ENCODE results near the gene NOP53. TPM values are rescaled to one million over a fixed set of nuclear protein-coding genes. Genes with fewer than 3 reads are reported as not detected.

NOP53 gene
- total and polyA plus RNA-seq, 2 of the 4 experiments (the other 2 are of a cell fraction) = 59.5 to 83.2 TPM

DNA sequence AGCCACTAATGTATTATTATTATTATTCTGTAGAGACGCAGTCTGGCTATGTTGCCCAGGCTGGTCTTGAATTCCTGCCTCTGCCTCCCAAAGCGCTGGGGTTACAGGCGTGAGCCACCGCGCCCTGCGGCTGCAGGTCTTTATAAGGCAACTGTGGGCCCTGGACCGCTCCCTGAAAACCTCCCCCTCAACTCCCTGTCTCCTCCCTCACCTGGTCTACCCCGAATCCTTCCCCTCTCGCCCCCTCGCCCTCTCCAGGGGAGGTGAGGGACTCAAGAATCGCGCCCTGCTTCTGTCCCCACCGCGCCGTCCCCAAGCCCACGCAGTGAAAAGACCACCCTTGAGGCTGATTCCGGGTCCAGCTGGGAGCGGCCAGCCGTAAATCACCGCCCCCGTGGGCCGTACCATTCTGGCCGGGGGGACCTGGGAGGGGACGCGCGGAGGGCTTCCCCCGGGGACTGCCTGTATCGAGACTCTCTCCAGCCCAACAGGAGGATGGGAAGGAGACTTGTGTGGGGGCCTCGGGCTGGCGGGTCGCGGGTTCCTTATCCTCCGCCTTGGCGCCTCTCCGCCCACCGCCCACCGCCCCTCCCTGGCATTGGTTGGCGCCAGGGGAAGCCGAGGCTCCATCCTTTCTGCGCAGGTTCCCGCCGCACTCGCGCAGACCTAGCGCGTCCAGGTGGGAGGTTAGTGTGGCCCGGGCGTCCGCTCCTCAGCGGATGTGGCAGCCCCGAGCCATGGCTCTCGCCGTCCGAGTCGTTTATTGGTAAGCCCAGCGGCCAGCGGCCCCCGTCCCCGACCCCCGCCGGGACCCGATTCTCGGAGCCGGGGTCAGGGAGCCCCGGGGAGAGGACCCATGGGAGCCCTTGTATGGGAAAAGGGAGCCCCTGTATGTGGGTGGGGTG, 33.0 kb downstream of the NOP53 start, which contains the start of gene SELENOW:
Gene SELENOW, plus strand, starts transcription at position 655 of the 905 bp plus-strand sequence. Its CDS starts 83 bp downstream, at position 738.
- Histone ChIP-seq H3K56ac (ENCODE audit: extremely low read depth, insufficient read depth, low read length) (peak within 1 kb of the TSS; percentile 98), H4K20me1 (ENCODE audit: insufficient read depth, low read length) (peaks cover 27% of the 10 kb centered on the region; the same call in 1 of the 2 replicates), H3K27ac (ENCODE audit: insufficient read depth, low read length) (peak within 1 kb of the TSS; percentile 99), H2BK120ac (ENCODE audit: low read depth, low read length) (peak within 1 kb of the TSS; percentile 100), H2BK15ac (ENCODE audit: low read depth, low read length) (peak within 1 kb of the TSS; percentile 98; the same call in 1 of the 3 replicates), H2BK20ac (ENCODE audit: low read depth, low read length) (peak within 1 kb of the TSS; percentile 95; the same call in 1 of the 2 replicates), H3K27me3 (ENCODE audit: control insufficient read depth, insufficient read depth, low read length) (no peaks in the 10 kb centered on the region), H3K4me1 (ENCODE audit: control insufficient read depth, insufficient read depth, low read length) (peaks cover 2% of the 10 kb centered on the region; the same call in 1 of the 2 replicates), H3K23ac (ENCODE audit: low read depth, low read length) (peak within 1 kb of the TSS; percentile 96), H3K4me3 (ENCODE audit: insufficient read depth, low read depth, low read length) (peak within 1 kb of the TSS; percentile 90), H3K4ac (ENCODE audit: low read depth, low read length) (peak within 1 kb of the TSS; percentile 96), H3K14ac (replicated peaks; ENCODE audit: low read depth, low read length) (peak within 1 kb of the TSS; percentile 94), H3K36me3 (ENCODE audit: control insufficient read depth, insufficient read depth, low read length) (peaks cover 22% of the 10 kb centered on the region), H2AK5ac (ENCODE audit: low read depth, low read length) (peak within 1 kb of the TSS; percentile 74), H4K91ac (ENCODE audit: insufficient read depth, low read depth, low read length) (peak within 1 kb of the TSS; percentile 98), H3K4me2 (ENCODE audit: low read depth, low read length) (peak within 1 kb of the TSS; percentile 100), H3K18ac (ENCODE audit: low read depth, low read length) (peak within 1 kb of the TSS; percentile 87), H4K8ac (ENCODE audit: low read depth in 2 of 2, low read length in 2 of 2) (peak within 1 kb of the TSS; percentile 79 to 98), H4K5ac (ENCODE audit: low read depth, low read length) (peak within 1 kb of the TSS; percentile 91), H3K79me1 (ENCODE audit: low read depth in 1 of 2, low read length in 2 of 2) (peaks cover 24 to 42% of the 10 kb centered on the region in 2 experiments), H3K9me1 (ENCODE audit: insufficient read depth, low read length) (peaks cover 14% of the 10 kb centered on the region), H3K9me3 (ENCODE audit: control insufficient read depth, insufficient read depth, low read length) (no peaks in the 10 kb centered on the region), H3K9ac (ENCODE audit: low read depth, low read length) (peak within 1 kb of the TSS; percentile 97), H2BK5ac (ENCODE audit: low read depth, low read length, poor library complexity, severe bottlenecking) (peak within 1 kb of the TSS; percentile 97), H2AK9ac (replicated peaks; ENCODE audit: low read depth, low read length, poor library complexity) (peak within 1 kb of the TSS; percentile 83), H2AFZ (replicated peaks; ENCODE audit: low read length, poor library complexity) (peak within 1 kb of the TSS; percentile 100)
- peak; percentile 94 for ATAC-seq (ENCODE audit: low read depth)
- BruUV-seq (replicated peaks) = no TSS peak
- intact Hi-C loops (cut with micrococcal nuclease) = no loop called here
- ChIA-PET CTCF (interaction anchor here (0.6 kb wide), 1 partner anchor 13 kb away, joined by 3 read pairs; no protein-coding TSS in a partner anchor), POLR2A (ENCODE audit: unreplicated experiment) (no interaction called here)
- dilution Hi-C loops (cut with HindIII; ENCODE audit: low sequenced_read_pairs, unreplicated experiment) = no loop called here
- peak; percentile 46 for DNase-seq
- in situ Hi-C loops (cut with MboI; ENCODE audit: low sequenced_read_pairs) = no loop called here
- WGBS, 2 experiments (ENCODE audit: extremely low coverage in 2 of 2, insufficient read length in 1 of 2) = 0% methylated on average over 15 of the region's 65 CpGs; no CpG with 5 or more reads in 1 of the 2 experiments
- TF ChIP-seq, protein P1, sequence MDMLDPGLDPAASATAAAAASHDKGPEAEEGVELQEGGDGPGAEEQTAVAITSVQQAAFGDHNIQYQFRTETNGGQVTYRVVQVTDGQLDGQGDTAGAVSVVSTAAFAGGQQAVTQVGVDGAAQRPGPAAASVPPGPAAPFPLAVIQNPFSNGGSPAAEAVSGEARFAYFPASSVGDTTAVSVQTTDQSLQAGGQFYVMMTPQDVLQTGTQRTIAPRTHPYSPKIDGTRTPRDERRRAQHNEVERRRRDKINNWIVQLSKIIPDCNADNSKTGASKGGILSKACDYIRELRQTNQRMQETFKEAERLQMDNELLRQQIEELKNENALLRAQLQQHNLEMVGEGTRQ (IDR thresholded peaks at IDR 0.05; ENCODE audit: low read depth, low read length) = no peak
- TF ChIP-seq, protein P2, sequence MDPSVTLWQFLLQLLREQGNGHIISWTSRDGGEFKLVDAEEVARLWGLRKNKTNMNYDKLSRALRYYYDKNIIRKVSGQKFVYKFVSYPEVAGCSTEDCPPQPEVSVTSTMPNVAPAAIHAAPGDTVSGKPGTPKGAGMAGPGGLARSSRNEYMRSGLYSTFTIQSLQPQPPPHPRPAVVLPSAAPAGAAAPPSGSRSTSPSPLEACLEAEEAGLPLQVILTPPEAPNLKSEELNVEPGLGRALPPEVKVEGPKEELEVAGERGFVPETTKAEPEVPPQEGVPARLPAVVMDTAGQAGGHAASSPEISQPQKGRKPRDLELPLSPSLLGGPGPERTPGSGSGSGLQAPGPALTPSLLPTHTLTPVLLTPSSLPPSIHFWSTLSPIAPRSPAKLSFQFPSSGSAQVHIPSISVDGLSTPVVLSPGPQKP (IDR thresholded peaks at IDR 0.05; ENCODE audit: borderline replicate concordance, low read depth, low read length) = no peak
- no peak for TF ChIP-seq CEBPB (IDR thresholded peaks at IDR 0.05; ENCODE audit: low read depth, low read length)
- no peak for TF ChIP-seq SMC3 (IDR thresholded peaks at IDR 0.05; ENCODE audit: low read depth, low read length)
- TF ChIP-seq FOS (IDR thresholded peaks at IDR 0.05; ENCODE audit: low read depth, low read length) = no peak
- TF ChIP-seq POLR2A (IDR thresholded peaks at IDR 0.05; ENCODE audit: low read depth, low read length) = peak; percentile 85
- TF ChIP-seq RAD21 (IDR thresholded peaks at IDR 0.05; ENCODE audit: low read length) = no peak
- 0 out of 2 replicates have a peak, but pooled peaks have one; percentile 13 for TF ChIP-seq MAZ (IDR thresholded peaks at IDR 0.05; ENCODE audit: borderline replicate concordance, low read depth, low read length)
- no peak for TF ChIP-seq NFE2L2 (IDR thresholded peaks at IDR 0.05; ENCODE audit: low read depth, low read length)
- TF ChIP-seq, protein P3, sequence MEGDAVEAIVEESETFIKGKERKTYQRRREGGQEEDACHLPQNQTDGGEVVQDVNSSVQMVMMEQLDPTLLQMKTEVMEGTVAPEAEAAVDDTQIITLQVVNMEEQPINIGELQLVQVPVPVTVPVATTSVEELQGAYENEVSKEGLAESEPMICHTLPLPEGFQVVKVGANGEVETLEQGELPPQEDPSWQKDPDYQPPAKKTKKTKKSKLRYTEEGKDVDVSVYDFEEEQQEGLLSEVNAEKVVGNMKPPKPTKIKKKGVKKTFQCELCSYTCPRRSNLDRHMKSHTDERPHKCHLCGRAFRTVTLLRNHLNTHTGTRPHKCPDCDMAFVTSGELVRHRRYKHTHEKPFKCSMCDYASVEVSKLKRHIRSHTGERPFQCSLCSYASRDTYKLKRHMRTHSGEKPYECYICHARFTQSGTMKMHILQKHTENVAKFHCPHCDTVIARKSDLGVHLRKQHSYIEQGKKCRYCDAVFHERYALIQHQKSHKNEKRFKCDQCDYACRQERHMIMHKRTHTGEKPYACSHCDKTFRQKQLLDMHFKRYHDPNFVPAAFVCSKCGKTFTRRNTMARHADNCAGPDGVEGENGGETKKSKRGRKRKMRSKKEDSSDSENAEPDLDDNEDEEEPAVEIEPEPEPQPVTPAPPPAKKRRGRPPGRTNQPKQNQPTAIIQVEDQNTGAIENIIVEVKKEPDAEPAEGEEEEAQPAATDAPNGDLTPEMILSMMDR (conservative IDR thresholded peaks at IDR 0.05; ENCODE audit: low read depth, low read length) = no peak
- TF ChIP-seq RCOR1 (IDR thresholded peaks at IDR 0.05; ENCODE audit: insufficient replicate concordance, low read length) = no peak
- TF ChIP-seq CHD1 (IDR thresholded peaks at IDR 0.05; ENCODE audit: low read depth, low read length) = peak; percentile 93; the same call in 1 of the 2 replicates
- TF ChIP-seq RFX5 (IDR thresholded peaks at IDR 0.05; ENCODE audit: low read depth, low read length) = no peak

All from IMR-90 (cell line).